A549 (cell line): Measurements from ENCODE around the gene ANXA9.

Source experiments
- CEBPB ChIP-seq, 2 experiments: fragments of >200 bp in 1 of 2; sonication (Bioruptor Twin) in 1 of 2; formaldehyde crosslinking in 1 of 2; IDR thresholded peaks; 2 replicates each; pipeline ENCODE4 v1.6.1; 2012 to 2016
- CHD2 ChIP-seq: fragments of 150-350 bp; IDR thresholded peaks from 2 replicates; pipeline ENCODE4 v1.6.1; 2014; ENCODE audit warnings: low read length; ENCODE audit not compliant: partially characterized antibody
- EP300 ChIP-seq, 2 experiments: fragments of >200 bp; sonication (Bioruptor Twin); formaldehyde crosslinking; IDR thresholded peaks; 2 replicates in 1 of 2; 3 replicates in 1 of 2; pipeline ENCODE4 v1.6.1; 2016 to 2017
- HDAC2 ChIP-seq: fragments of 200-600 bp; sonication (generic); IDR thresholded peaks from 2 replicates; pipeline ENCODE4 v1.6.1; 2016
- JUN ChIP-seq, 2 experiments: fragments of >200 bp; sonication (Bioruptor Twin); formaldehyde crosslinking; IDR thresholded peaks; 2 replicates in 1 of 2; 3 replicates in 1 of 2; pipeline ENCODE4 v1.6.1; 2016 to 2017
- KDM1A ChIP-seq: fragments of 200-600 bp; sonication (generic); IDR thresholded peaks from 2 replicates; pipeline ENCODE4 v1.6.1; 2016; ENCODE audit warnings: low read depth, mild to moderate bottlenecking
- PHF8 ChIP-seq: fragments of 200-600 bp; sonication (generic); IDR thresholded peaks from 2 replicates; pipeline ENCODE4 v1.6.1; 2016; ENCODE audit warnings: low read depth, mild to moderate bottlenecking, antibody characterized with exemption, moderate library complexity, borderline replicate concordance
- POLR2AphosphoS2 ChIP-seq: conservative IDR thresholded peaks from 2 replicates; pipeline ENCODE4 v1.6.1; 2012; ENCODE audit warnings: low read length, improper control_type of control experiment, inconsistent platforms
- SREBF2 ChIP-seq: fragments of 450-650 bp; IDR thresholded peaks from 2 replicates; pipeline ENCODE4 v1.6.1; 2014; ENCODE audit warnings: mild to moderate bottlenecking, moderate library complexity
- TF ChIP-seq, protein P1 (sequence below): fragments of 200-600 bp; sonication (generic); IDR thresholded peaks from 2 replicates; pipeline ENCODE4 v1.6.1; 2016; ENCODE audit warnings: antibody characterized with exemption, mild to moderate bottlenecking, moderate library complexity
- TF ChIP-seq, protein P2 (sequence below): fragments of >200 bp; sonication (Bioruptor Twin); formaldehyde crosslinking; IDR thresholded peaks from 3 replicates; pipeline ENCODE4 v1.5.1; 2016
- TF ChIP-seq, protein P3 (sequence below): fragments of 250-450 bp; sonication (Bioruptor Pico); IDR thresholded peaks from 2 replicates; pipeline ENCODE4 v1.5.0; 2020; ENCODE audit warnings: low read depth, mild to moderate bottlenecking, moderate library complexity

DNA sequence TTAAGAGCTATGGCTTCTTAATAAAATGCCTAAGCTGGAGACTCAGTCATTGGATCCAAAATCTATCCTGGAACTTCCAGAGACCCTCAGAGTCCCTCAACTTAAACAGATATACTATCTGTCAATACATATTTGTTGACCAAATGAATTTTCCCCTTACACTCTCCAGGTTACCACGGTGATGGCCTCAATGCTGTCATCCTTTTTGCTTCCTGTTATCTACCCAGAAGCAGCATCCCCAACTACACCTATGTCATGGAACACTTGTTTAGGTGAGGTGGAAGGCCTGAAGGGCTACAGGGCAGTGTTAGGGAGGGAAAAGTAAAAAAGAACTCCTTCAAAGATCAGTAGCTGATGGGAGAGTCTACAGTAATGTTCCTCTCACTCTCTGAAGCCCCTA is 61.1 kb downstream of the ANXA9 start:
- TF ChIP-seq CEBPB (IDR thresholded peaks at IDR 0.05) (no peak), EP300 (IDR thresholded peaks at IDR 0.05) (no peak), CHD2 (no peak), KDM1A (no peak), HDAC2 (no peak), SREBF2 (no peak), POLR2AphosphoS2 (no peak), JUN (IDR thresholded peaks at IDR 0.05) (no peak), PHF8 (no peak)
- TF ChIP-seq, protein P1, sequence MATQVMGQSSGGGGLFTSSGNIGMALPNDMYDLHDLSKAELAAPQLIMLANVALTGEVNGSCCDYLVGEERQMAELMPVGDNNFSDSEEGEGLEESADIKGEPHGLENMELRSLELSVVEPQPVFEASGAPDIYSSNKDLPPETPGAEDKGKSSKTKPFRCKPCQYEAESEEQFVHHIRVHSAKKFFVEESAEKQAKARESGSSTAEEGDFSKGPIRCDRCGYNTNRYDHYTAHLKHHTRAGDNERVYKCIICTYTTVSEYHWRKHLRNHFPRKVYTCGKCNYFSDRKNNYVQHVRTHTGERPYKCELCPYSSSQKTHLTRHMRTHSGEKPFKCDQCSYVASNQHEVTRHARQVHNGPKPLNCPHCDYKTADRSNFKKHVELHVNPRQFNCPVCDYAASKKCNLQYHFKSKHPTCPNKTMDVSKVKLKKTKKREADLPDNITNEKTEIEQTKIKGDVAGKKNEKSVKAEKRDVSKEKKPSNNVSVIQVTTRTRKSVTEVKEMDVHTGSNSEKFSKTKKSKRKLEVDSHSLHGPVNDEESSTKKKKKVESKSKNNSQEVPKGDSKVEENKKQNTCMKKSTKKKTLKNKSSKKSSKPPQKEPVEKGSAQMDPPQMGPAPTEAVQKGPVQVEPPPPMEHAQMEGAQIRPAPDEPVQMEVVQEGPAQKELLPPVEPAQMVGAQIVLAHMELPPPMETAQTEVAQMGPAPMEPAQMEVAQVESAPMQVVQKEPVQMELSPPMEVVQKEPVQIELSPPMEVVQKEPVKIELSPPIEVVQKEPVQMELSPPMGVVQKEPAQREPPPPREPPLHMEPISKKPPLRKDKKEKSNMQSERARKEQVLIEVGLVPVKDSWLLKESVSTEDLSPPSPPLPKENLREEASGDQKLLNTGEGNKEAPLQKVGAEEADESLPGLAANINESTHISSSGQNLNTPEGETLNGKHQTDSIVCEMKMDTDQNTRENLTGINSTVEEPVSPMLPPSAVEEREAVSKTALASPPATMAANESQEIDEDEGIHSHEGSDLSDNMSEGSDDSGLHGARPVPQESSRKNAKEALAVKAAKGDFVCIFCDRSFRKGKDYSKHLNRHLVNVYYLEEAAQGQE, result no peak
- TF ChIP-seq, protein P2, sequence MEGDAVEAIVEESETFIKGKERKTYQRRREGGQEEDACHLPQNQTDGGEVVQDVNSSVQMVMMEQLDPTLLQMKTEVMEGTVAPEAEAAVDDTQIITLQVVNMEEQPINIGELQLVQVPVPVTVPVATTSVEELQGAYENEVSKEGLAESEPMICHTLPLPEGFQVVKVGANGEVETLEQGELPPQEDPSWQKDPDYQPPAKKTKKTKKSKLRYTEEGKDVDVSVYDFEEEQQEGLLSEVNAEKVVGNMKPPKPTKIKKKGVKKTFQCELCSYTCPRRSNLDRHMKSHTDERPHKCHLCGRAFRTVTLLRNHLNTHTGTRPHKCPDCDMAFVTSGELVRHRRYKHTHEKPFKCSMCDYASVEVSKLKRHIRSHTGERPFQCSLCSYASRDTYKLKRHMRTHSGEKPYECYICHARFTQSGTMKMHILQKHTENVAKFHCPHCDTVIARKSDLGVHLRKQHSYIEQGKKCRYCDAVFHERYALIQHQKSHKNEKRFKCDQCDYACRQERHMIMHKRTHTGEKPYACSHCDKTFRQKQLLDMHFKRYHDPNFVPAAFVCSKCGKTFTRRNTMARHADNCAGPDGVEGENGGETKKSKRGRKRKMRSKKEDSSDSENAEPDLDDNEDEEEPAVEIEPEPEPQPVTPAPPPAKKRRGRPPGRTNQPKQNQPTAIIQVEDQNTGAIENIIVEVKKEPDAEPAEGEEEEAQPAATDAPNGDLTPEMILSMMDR, result no peak
- TF ChIP-seq, protein P3, sequence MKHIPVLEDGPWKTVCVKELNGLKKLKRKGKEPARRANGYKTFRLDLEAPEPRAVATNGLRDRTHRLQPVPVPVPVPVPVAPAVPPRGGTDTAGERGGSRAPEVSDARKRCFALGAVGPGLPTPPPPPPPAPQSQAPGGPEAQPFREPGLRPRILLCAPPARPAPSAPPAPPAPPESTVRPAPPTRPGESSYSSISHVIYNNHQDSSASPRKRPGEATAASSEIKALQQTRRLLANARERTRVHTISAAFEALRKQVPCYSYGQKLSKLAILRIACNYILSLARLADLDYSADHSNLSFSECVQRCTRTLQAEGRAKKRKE, result no peak
